GM21528 (cell line): ENCODE data around the gene TIMM44.
"Not testable (repeated sequence)": the region's sequence is repeated elsewhere in the genome, so short reads cannot be mapped to it uniquely, and the experiment has no call there.

Experiments used
- ATAC-seq: cut with Tn5 transposase; IDR thresholded peaks from one replicate; pipeline ENCODE4 v1.9.1; 2021; ENCODE audit warnings: mild to moderate bottlenecking, moderate library complexity; ENCODE audit not compliant: unreplicated experiment, low FRiP score

TIMM44 gene

DNA sequence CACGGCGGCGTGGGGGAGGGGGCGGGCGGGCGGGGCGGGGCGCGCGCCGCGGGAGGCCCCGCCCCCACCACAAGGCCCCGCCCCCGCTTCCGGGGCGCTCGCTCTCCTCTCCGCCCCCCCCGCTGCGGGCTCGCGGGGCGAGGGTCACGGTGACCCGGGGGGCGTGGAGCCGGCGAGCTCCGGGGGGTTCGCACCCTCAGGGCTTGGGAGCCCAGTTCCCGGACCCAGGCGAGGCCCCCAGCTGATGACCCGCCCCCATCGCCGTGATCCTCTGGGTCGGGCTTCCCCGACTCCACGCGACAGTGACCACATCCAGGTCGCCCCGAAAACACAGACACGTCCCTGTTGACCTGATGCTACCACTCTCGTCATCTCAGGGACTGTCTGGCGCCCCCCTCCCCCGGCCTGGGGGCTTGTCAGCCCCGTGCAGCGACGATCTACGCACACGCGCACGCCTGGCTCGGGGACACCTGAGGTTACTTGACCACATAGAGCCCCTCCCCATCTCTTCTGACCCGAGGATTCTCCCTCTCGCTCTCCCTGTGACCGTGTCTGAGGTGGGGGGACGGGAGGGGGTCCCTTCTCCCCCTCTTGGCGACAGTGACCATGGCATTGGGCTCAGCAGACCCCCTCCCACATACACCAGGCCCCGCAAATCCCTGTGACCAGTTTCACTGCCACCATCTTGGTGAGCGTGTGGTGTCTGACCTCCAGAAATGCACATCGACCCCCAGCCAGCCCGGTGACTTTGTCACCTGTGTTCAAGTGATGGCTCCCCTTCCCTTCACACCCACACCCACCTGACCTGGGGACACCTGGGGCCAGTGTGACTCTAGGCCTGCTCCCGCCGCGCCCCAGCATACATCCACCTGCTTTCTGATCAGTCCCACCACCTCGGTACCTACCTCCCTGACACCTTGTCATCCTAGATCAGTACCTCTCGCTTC lies 39.1 kb downstream of the TIMM44 start:
- ATAC-seq, result peak; percentile 29

DNA sequence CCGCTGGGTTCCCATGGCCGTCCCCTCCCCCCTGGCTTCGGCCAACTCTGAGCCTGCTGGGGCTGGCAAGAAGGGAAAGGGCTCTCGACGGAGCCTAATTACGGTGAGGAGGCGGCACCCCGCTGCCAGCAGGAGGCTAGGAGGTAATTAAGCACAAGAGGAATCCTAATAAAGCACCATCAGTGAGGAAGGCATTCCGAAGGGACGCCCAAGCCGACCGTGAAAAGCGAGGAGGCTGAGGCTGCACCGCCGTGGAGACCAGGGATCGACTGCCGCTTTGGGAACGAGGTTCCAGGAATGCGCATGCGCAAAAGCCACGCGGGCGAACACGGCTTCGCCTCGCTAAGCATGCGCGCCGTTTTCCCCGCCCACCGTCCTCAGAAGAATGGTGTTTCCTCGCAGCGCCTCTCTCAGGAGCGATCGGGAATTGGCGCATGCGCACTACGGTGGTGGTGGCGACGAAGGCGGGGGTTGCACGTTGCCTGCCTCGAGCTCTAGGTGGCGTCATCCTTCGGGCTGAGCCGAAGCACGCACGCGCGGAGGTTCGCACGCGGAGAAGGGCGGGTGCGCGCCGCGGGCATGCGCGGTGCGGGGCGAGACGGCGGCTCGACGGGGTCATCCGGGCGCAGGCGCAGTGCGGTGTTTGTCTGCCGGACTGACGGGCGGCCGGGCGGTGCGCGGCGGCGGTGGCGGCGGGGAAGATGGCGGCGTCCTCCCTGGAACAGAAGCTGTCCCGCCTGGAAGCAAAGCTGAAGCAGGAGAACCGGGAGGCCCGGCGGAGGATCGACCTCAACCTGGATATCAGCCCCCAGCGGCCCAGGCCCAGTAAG lies 40.0 kb downstream of the TIMM44 start, which contains the start of gene MAP2K7:
TSS of gene MAP2K7 (plus strand) at position 634 of the 830 bp plus-strand sequence. CDS start at position 702, 68 bp downstream.
- peak; percentile 77 for ATAC-seq

- peak; percentile 9 for ATAC-seq
These were observed 40.6 kb downstream of the TIMM44 start for GRCh38 chr19:7902796-7903243.

- ATAC-seq, result no peak
These were observed 42.1 kb downstream of the TIMM44 start for GRCh38 chr19:7901337-7901736.

DNA sequence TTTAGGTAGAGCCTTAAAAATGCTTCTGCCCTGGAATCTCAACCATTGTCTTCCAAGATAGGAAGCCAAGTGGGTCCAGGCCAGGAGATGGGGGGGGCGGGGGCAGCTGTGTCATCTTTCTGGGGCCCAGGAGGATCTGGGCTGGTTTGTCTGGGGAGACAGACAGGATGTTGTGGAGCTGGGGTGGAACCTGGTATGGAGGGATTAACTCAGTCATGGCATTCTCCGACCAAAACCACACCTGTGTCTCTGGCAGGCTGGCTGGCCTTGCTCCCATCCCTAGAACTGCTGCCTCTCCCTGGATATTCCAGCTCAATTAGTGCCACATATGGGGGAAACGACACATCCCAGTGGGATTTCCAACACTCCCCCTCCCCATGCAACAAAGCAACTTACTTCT lies 42.5 kb downstream of the TIMM44 start:
- no peak for ATAC-seq

GRCh38 chr19:7900401-7900870 lies 43.0 kb downstream of the TIMM44 start:
- no peak for ATAC-seq

DNA sequence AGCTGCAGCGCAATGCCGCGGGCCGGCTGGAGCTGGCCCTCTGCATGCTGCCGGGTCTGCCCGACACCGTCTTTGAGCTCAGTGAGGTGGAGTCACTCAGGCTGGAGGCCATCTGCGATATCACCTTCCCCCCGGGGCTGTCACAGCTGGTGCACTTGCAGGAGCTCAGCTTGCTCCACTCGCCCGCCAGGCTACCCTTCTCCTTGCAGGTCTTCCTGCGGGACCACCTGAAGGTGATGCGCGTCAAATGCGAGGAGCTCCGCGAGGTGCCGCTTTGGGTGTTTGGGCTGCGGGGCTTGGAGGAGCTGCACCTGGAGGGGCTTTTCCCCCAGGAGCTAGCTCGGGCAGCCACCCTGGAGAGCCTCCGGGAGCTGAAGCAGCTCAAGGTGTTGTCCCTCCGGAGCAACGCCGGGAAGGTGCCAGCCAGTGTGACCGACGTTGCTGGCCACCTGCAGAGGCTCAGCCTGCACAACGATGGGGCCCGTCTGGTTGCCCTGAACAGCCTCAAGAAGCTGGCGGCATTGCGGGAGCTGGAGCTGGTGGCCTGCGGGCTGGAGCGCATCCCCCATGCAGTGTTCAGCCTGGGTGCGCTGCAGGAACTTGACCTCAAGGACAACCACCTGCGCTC lies 43.6 kb downstream of the TIMM44 start:
- no peak for ATAC-seq

- ATAC-seq, result no peak
These were observed 44.5 kb downstream of the TIMM44 start for GRCh38 chr19:7898967-7899366.

GRCh38 chr19:7897292-7897691 lies 46.2 kb downstream of the TIMM44 start:
- no peak for ATAC-seq

- no peak for ATAC-seq
These were observed 47.9 kb downstream of the TIMM44 start for GRCh38 chr19:7895565-7895964.

GRCh38 chr19:7894612-7895309 lies 48.7 kb downstream of the TIMM44 start:
- no peak for ATAC-seq

- not testable (repeated sequence) for ATAC-seq
These were observed 49.9 kb downstream of the TIMM44 start for GRCh38 chr19:7893362-7894101.

DNA sequence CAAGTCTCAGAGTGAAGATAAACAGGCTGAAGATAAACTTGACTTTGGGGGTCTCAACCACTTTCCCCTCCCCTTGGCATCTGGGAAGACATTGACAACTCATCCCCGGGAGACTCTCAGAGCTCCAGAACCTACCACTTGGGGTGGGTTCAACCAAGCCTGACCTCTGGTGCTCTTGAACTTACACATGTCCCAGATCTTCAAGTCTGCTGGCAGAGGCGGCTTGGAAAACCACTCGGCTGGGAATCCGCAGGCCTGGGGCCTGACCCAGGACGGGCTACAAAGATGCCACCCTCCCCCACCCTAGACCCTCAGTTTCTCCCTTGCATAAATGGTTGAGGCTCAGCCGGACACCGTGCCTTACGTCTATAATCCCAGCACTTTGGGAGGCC lies 54.6 kb downstream of the TIMM44 start:
- ATAC-seq, result no peak

- ATAC-seq, result no peak
These were observed 55.2 kb downstream of the TIMM44 start, which contains the start of gene LRRC8E for GRCh38 chr19:7888145-7888825. LRRC8E (plus strand) TSS chr19:7888510; CDS start chr19:7895604, 7,094 bp downstream.

GRCh38 chr19:7887408-7888144 lies 55.9 kb downstream of the TIMM44 start:
- no peak for ATAC-seq

- ATAC-seq, result no peak
These were observed 57.6 kb downstream of the TIMM44 start for GRCh38 chr19:7885818-7886217.

GRCh38 chr19:7883796-7884570 lies 59.5 kb downstream of the TIMM44 start:
- ATAC-seq, result no peak
